SJSA1 (cell line): ENCODE data around the gene PUS10. TPM values are rescaled to one million over a fixed set of nuclear protein-coding genes. Genes with fewer than 3 reads are reported as not detected.
"Not testable (repeated sequence)": the region's sequence is repeated elsewhere in the genome, so short reads cannot be mapped to it uniquely, and the experiment has no call there.

Experiments
- DNase-seq, 2 experiments: peaks; one replicate each; pipeline ENCODE4 v3.0.0-alpha.2; 2015 to 2020; ENCODE audit warnings: low spot score in 2 of 2, low read depth in 1 of 2
- H3K27ac ChIP-seq: fragments of 250-450 bp; sonication (Bioruptor Pico); 2 replicates; pipeline ENCODE4 v1.5.1; 2020; ENCODE audit warnings: mild to moderate bottlenecking, moderate library complexity
- H3K27me3 ChIP-seq: fragments of 250-450 bp; sonication (Bioruptor Pico); replicated peaks from 2 replicates; pipeline ENCODE4 v1.5.1; 2020; ENCODE audit warnings: mild to moderate bottlenecking, moderate library complexity
- H3K36me3 ChIP-seq: fragments of 250-450 bp; sonication (Bioruptor Pico); 2 replicates; pipeline ENCODE4 v1.5.1; 2020; ENCODE audit warnings: mild to moderate bottlenecking
- H3K4me1 ChIP-seq: fragments of 250-450 bp; sonication (Bioruptor Pico); replicated peaks from 2 replicates; pipeline ENCODE4 v1.6.1; 2021; ENCODE audit warnings: mild to moderate bottlenecking
- H3K4me3 ChIP-seq: fragments of 250-450 bp; sonication (Bioruptor Pico); 2 replicates; pipeline ENCODE4 v1.5.1; 2020; ENCODE audit warnings: mild to moderate bottlenecking
- H3K9me3 ChIP-seq: fragments of 250-450 bp; sonication (Bioruptor Pico); replicated peaks from 2 replicates; pipeline ENCODE4 v1.5.1; 2020; ENCODE audit warnings: mild to moderate bottlenecking
- total RNA-seq: library from RNA; depleted of rRNA; stranded (reverse); fragments of >200 nt; shearing (Covaris generic); gene quantifications from 2 replicates; pipeline ENCODE4 v1.2.3, GENCODE V29; 2014; rRNA removed

The PUS10 gene
- total RNA-seq, 1 experiment from 2014 or later, result 6.4 TPM

DNA sequence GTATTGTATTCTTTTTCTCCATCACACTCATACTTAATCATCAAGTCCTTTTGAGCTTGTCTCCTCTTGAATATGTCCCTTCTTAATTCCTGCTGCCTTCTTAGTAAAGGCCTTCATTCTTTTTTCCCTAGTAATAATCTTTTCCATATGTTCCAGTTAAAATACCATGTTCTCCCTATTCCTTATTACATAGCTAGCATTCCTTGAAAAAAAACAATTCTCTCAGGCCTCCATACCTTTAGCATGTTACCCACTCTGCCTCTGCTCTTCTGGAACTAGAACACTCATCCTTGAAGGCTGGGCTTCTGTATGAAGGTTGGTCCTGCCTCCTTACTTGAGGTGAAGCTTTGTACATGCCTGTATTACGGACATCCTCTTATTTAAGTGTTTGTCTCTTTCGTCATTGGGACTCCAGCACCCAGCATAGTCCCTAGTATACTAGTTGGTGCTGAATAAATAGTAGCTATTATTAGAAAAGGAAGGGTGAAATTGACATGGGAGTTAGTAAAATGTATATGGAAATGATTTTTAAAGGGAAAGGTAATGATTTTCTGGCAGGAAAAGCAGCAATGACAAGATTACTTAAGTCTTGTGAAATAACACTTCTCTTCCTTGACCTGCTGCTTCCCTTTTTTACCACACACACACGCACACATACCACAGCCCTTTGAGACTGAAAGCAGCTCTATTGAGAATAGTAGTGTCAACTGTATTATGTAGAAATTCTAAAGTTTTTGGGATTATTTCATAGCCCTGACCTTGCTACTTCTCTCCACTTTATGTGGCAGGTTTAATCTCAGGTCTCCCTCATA, 91.1 kb downstream of the PUS10 start:
- H3K27ac ChIP-seq, result no peak overlapping the region
- DNase-seq, result no peak
- H3K4me1 ChIP-seq, result peaks cover 8% of the 10 kb centered on the region; the same call in 1 of the 2 replicates
- H3K36me3 ChIP-seq, result peaks cover 28% of the 10 kb centered on the region
- no peaks in the 10 kb centered on the region for H3K9me3 ChIP-seq
- no peak overlapping the region for H3K4me3 ChIP-seq
- H3K27me3 ChIP-seq, result no peaks in the 10 kb centered on the region

DNA sequence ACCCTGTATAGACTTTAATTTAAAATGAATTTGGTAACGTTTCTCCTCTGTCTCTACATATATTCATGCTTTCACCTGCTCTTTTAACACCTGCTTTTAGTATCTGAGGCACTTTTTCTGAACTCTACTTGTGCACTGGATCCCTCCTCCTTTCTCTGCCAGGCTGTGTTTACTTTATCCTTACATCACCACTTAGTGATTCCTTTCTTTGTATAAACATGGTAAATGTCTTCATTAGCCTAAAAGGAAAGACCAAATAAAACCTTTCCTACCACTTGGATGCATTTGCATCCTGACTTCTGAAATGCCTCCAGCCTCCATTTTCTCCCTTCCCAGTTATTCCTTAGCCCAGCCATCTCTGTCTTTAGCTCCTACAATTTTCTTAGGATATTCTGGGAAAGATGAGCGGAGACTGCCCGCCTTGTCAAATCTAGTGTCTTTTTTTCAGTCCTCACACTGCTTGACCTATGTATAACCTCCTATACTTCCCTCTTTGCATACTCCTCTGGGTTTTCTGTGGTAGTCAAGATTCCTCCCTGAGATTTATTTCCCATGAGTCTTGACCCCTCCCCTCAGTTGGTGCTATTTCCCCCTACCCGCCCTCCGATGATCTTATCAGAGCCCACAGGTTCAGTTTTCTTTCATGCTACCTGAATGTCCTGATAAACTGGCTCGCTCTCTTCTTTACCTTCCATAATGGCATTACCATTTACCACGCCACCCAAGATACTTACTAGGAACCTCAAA, 91.9 kb downstream of the PUS10 start:
- H3K27ac ChIP-seq, result no peak overlapping the region
- H3K4me3 ChIP-seq, result no peak overlapping the region
- H3K36me3 ChIP-seq, result peaks cover 30% of the 10 kb centered on the region
- peaks cover 8% of the 10 kb centered on the region; the same call in 1 of the 2 replicates for H3K4me1 ChIP-seq
- H3K9me3 ChIP-seq, result no peaks in the 10 kb centered on the region
- peak in 1 of 2 experiments; percentile 25 for DNase-seq
- no peaks in the 10 kb centered on the region for H3K27me3 ChIP-seq

DNA sequence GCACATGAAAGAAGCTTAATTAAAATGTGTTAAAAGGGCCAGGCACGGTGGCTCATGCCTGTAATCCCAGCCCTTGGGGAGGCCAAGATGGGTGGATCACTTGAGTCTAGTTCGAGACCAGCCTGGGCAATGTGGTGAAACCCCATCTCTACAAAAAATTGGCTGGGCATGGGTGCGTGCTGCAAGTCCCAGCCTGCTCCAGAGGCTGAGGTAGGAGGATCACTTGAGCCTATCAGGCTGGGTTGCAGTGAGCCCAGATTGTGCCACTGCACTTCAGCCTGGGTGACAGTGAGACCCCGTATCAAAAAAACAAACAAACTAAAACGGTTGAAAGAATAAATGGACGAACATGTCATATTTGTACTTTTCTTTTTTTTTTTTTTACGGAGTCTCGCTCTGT, 110.7 kb downstream of the PUS10 start:
- Histone ChIP-seq H3K27ac (no peak overlapping the region), H3K4me3 (no peak overlapping the region), H3K36me3 (peaks cover 22% of the 10 kb centered on the region), H3K27me3 (no peaks in the 10 kb centered on the region), H3K4me1 (no peaks in the 10 kb centered on the region), H3K9me3 (no peaks in the 10 kb centered on the region)
- no peak for DNase-seq

DNA sequence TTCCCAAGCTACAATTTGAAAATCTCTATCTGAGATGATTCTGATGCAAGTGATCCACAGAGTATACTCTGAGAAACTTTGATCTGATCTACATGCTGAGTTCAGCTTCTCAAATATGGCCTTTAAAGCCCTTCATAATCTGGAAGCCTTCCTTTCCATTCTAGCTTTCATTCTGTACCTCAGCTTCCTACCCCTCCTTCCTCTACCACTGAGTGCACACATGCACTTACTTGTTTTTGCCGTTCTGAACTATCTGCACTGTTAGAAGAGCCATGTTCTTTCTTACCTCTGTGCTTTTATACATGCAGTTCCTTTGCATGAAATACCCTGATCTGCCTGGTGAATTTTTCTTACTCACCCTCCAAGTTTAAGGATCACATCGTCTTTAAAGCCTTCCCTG, 111.7 kb downstream of the PUS10 start:
- Histone ChIP-seq H3K36me3 (peaks cover 27% of the 10 kb centered on the region), H3K9me3 (no peaks in the 10 kb centered on the region), H3K27me3 (no peaks in the 10 kb centered on the region), H3K4me3 (no peak overlapping the region), H3K27ac (no peak overlapping the region), H3K4me1 (no peaks in the 10 kb centered on the region)
- DNase-seq, result no peak

DNA sequence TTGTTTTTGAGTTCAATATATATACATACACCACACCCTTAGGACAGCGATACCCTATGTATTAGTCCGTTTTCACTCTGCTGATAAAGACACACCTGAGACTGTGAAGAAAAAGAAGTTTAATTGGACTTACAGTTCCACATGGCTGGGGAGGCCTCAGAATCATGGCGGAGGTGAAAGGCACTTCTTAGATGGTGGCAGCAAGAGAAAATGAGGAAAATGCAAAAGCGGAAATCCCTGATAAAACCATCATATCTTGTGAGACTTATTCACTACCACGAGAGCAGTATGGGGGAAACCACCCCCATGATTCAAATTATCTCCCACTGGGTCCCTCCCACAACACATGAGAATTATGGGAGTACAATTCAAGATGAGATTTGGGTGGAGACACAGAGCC, 112.2 kb downstream of the PUS10 start:
- H3K27ac ChIP-seq, H3K4me3 ChIP-seq, DNase-seq, H3K9me3 ChIP-seq, H3K27me3 ChIP-seq, H3K4me1 ChIP-seq: not testable (repeated sequence)
- peaks cover 30% of the 10 kb centered on the region for H3K36me3 ChIP-seq

DNA sequence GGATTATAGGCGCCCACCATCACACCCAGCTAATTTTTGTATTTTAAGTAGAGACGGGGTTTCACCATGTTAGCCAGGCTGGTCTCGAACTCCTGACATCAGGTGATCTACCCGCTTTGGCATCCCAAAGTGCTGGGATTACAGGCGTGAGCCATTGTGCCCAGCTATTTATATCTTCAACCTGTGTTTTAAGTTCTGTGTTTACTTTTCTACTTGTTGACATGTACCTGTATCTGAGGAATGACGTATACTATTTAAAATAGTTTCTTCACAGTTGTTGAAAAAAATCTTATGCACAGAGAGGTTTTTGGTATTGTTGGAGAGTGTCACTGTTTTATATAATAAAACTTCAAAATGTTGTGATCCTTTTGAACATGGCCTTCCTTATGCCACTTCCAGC, 116.8 kb downstream of the PUS10 start:
- not testable (repeated sequence) for H3K27ac ChIP-seq

DNA sequence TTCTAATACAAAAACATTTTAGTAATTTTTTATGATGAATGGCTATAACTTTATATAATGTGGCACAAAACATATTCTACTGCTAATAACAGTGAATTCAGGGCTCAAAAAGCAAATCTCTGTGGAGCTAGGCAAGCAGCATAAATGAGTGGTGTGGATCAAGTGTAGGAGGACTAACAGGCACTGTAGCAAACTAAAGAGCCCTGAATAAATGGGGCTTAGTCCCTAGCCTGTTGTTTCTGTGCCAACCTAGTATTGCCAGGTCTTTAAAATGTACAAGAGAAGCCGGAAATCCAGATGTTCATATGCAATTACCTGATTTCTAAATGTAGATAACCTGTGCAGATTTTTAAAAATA, 118.2 kb downstream of the PUS10 start:
- DNase-seq, result no peak

More for the DNA sequence above, 116.8 kb downstream of the PUS10 start:
- H3K9me3 ChIP-seq, DNase-seq, H3K27me3 ChIP-seq, H3K4me1 ChIP-seq, H3K4me3 ChIP-seq: not testable (repeated sequence)
- peaks cover 41% of the 10 kb centered on the region for H3K36me3 ChIP-seq

DNA sequence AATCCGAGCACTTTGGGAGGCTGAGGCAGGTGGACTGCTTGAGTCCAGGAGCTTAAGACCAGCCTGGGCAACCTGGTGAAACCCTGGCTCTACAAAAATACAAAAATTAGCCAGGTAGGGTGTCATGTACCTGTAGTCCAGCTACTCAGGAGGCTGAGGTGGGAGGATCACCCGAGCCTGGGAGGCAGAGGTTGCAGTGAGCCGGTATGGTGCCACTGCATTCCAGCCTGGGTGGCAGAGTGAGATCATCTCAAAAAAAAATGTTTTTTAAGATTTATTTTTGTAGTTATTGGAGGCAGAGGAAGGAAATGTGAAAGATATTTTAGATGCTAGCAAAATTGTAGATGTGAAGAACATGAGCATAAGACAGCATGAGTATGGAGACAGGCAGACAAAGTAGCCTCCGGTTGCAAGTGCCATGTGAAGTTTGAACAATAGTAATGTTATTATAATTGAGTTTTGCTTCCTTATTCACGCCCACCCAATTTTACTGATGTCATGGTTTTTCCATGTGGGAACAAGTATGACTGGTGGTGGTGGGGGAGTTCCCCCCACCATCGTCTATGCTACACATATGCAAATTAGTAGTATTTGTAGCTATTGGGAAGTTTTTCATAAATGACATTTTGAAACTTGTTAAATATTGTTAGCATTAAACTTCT, 118.7 kb downstream of the PUS10 start:
- H3K4me3 ChIP-seq, result no peak overlapping the region
- peaks cover 45% of the 10 kb centered on the region for H3K36me3 ChIP-seq
- H3K27me3 ChIP-seq, result no peaks in the 10 kb centered on the region
- no peaks in the 10 kb centered on the region for H3K9me3 ChIP-seq
- no peaks in the 10 kb centered on the region for H3K4me1 ChIP-seq
- no peak for DNase-seq
- H3K27ac ChIP-seq, result no peak overlapping the region

More for the DNA sequence above, 118.2 kb downstream of the PUS10 start:
- no peaks in the 10 kb centered on the region for H3K9me3 ChIP-seq
- no peak overlapping the region for H3K27ac ChIP-seq
- H3K36me3 ChIP-seq, result peaks cover 43% of the 10 kb centered on the region
- H3K4me1 ChIP-seq, result no peaks in the 10 kb centered on the region
- no peaks in the 10 kb centered on the region for H3K27me3 ChIP-seq
- no peak overlapping the region for H3K4me3 ChIP-seq

DNA sequence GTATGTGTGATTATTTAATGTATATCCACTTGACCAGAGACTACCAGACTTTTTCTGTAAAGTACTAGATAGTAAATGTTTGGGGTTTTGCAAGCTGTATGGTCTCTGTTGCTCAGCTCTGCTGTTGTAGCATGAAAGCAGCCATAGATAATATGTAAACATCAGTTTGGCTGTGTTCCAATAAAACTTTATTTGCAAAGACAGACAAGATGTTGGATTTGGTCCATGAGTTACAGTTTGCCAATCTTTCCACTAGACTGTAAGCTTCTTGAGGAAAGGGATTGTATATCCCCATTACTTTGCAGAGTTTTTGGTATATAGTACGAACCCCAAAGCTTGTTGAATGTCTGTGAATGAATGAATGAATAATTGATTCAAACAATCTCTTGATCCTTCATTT, 119.5 kb downstream of the PUS10 start:
- DNase-seq, result no peak
- no peaks in the 10 kb centered on the region for H3K9me3 ChIP-seq
- peaks cover 42% of the 10 kb centered on the region for H3K36me3 ChIP-seq
- H3K27me3 ChIP-seq, result no peaks in the 10 kb centered on the region
- H3K4me3 ChIP-seq, result no peak overlapping the region
- H3K27ac ChIP-seq, result no peak overlapping the region
- H3K4me1 ChIP-seq, result no peaks in the 10 kb centered on the region

Other genes starting within 250 kb of the PUS10 start
- gene REL, start 136.7 kb downstream of the PUS10 start, total RNA-seq, result 3.2 and 7.1 TPM in 2 replicates
- gene PEX13, start 535 bp downstream of the PUS10 start, total RNA-seq, result 22.7 and 34.4 TPM in 2 replicates
- gene SANBR, start 47.6 kb upstream of the PUS10 start, total RNA-seq, result 11.4 and 13.6 TPM in 2 replicates
- gene C2orf74, start 143.9 kb upstream of the PUS10 start, total RNA-seq, result 21.1 and 37.5 TPM in 2 replicates